Neural progenitor cell (in vitro differentiated cells): ENCODE measurements around the gene RNF166. TPM values are rescaled to one million over a fixed set of nuclear protein-coding genes. Genes with fewer than 3 reads are reported as not detected.
A peak's percentile ranks its signal among the peaks of the same experiment; 100 is the strongest.

Experiments
- DNase-seq: peaks from one replicate; pipeline ENCODE4 v3.0.0-alpha.2; 2016; ENCODE audit warnings: low spot score
- H2AFZ ChIP-seq: fragments of 200-600 bp; sonication (generic); replicated peaks from 2 replicates; pipeline ENCODE4 v1.6.1; 2016; ENCODE audit warnings: antibody characterized with exemption
- H3F3A ChIP-seq: fragments of 200-600 bp; sonication (generic); 2 replicates; pipeline ENCODE4 v1.6.1; 2016; ENCODE audit warnings: antibody characterized with exemption, low read depth
- H3K27ac ChIP-seq: fragments of 200-600 bp; sonication (generic); 2 replicates; pipeline ENCODE4 v1.5.1; 2016; ENCODE audit warnings: mild to moderate bottlenecking
- H3K27me3 ChIP-seq: fragments of 200-600 bp; sonication (generic); 2 replicates; pipeline ENCODE4 v1.6.1; 2016; ENCODE audit warnings: mild to moderate bottlenecking, moderate library complexity
- H3K36me3 ChIP-seq: fragments of 200-600 bp; sonication (generic); 2 replicates; pipeline ENCODE4 v1.5.1; 2016
- H3K4me1 ChIP-seq: fragments of 200-600 bp; sonication (generic); 2 replicates; pipeline ENCODE4 v1.6.1; 2016; ENCODE audit warnings: mixed run types
- H3K4me2 ChIP-seq: fragments of 200-600 bp; sonication (generic); 2 replicates; pipeline ENCODE4 v1.6.1; 2016
- H3K4me3 ChIP-seq: fragments of 200-600 bp; sonication (generic); 2 replicates; pipeline ENCODE4 v1.5.1; 2016
- H3K79me2 ChIP-seq: fragments of 200-600 bp; sonication (generic); 2 replicates; pipeline ENCODE4 v1.6.1; 2016; ENCODE audit warnings: low read depth
- H3K9ac ChIP-seq: fragments of 200-600 bp; sonication (generic); 2 replicates; pipeline ENCODE4 v1.6.1; 2016
- H3K9me3 ChIP-seq: fragments of 200-600 bp; sonication (generic); 2 replicates; pipeline ENCODE4 v1.5.1; 2016; ENCODE audit warnings: low read depth
- H4K20me1 ChIP-seq: fragments of 200-600 bp; sonication (generic); 2 replicates; pipeline ENCODE4 v1.6.1; 2016; ENCODE audit warnings: low read depth
- H3K27ac Mint-ChIP-seq: 3 replicates; pipeline ENCODE4 v1.8.0; 2021; ENCODE audit warnings: mixed read lengths
- H3K27me3 Mint-ChIP-seq: 2 replicates; pipeline ENCODE4 v1.8.0; 2022; ENCODE audit warnings: low read depth, mild to moderate bottlenecking, inconsistent platforms, moderate library complexity, mixed read lengths; ENCODE audit not compliant: insufficient read depth
- H3K36me3 Mint-ChIP-seq: 3 replicates; pipeline ENCODE4 v1.8.0; 2021; ENCODE audit warnings: mixed read lengths
- H3K4me1 Mint-ChIP-seq: 3 replicates; pipeline ENCODE4 v1.8.0; 2021; ENCODE audit warnings: mixed read lengths
- H3K4me3 Mint-ChIP-seq: 3 replicates; pipeline ENCODE4 v1.8.0; 2021; ENCODE audit warnings: mild to moderate bottlenecking, moderate library complexity, mixed read lengths
- H3K9me3 Mint-ChIP-seq: 3 replicates; pipeline ENCODE4 v1.8.0; 2020; ENCODE audit warnings: mixed read lengths
- CTCF ChIP-seq: fragments of 200-600 bp; sonication (generic); IDR thresholded peaks from 2 replicates; pipeline ENCODE4 v1.5.1; 2017; ENCODE audit warnings: antibody characterized with exemption, mild to moderate bottlenecking
- EZH2 ChIP-seq: fragments of 200-600 bp; sonication (generic); IDR thresholded peaks from 2 replicates; pipeline ENCODE4 v1.6.1; 2017; ENCODE audit warnings: antibody characterized with exemption, mild to moderate bottlenecking, moderate library complexity
- EZH2phosphoT487 ChIP-seq: fragments of 200-600 bp; sonication (generic); IDR thresholded peaks from 2 replicates; pipeline ENCODE4 v1.6.1; 2017; ENCODE audit warnings: antibody characterized with exemption
- total RNA-seq: library from RNA; depleted of rRNA; stranded (reverse); fragments of >200 nt; gene quantifications from 2 replicates; pipeline ENCODE4 v1.2.3, GENCODE V29; 2015; ENCODE audit warnings: low replicate concordance

Gene RNF166
- total RNA-seq, 1 donor from 2014 or later = 11.1 TPM

- no peaks in the 10 kb centered on the region for H4K20me1 ChIP-seq
- Mint-ChIP-seq H3K9me3 (no peaks in the 10 kb centered on the region), H3K27ac (no peak overlapping the region), H3K4me1 (no peaks in the 10 kb centered on the region), H3K27me3 (peaks cover 6% of the 10 kb centered on the region), H3K4me3 (no peak overlapping the region), H3K36me3 (no peaks in the 10 kb centered on the region)
- H3K4me1 ChIP-seq = peaks cover 10% of the 10 kb centered on the region
- H3K27ac ChIP-seq = no peak overlapping the region
- no peaks in the 10 kb centered on the region for H3K27me3 ChIP-seq
- peak overlapping the region; percentile 13 for H3K4me2 ChIP-seq
- TF ChIP-seq EZH2 = no peak
- no peak for TF ChIP-seq CTCF
- no peak for TF ChIP-seq EZH2phosphoT487
- H2AFZ ChIP-seq = peak overlapping the region; percentile 26
- peaks cover 6% of the 10 kb centered on the region for H3F3A ChIP-seq
- H3K9me3 ChIP-seq = no peaks in the 10 kb centered on the region
- no peaks in the 10 kb centered on the region for H3K36me3 ChIP-seq
- H3K4me3 ChIP-seq = no peak overlapping the region
- no peak overlapping the region for H3K9ac ChIP-seq
- no peaks in the 10 kb centered on the region for H3K79me2 ChIP-seq
- peak; percentile 51 for DNase-seq
Observed at GRCh38 chr16:88744577-88745521, 38.6 kb upstream of the RNF166 start.

GRCh38 chr16:88743693-88744576 is 37.7 kb upstream of the RNF166 start:
- Mint-ChIP-seq H3K4me3 (no peak overlapping the region), H3K36me3 (no peaks in the 10 kb centered on the region), H3K4me1 (no peaks in the 10 kb centered on the region), H3K9me3 (no peaks in the 10 kb centered on the region), H3K27me3 (peaks cover 6% of the 10 kb centered on the region), H3K27ac (no peak overlapping the region)
- Histone ChIP-seq H3K9me3 (no peaks in the 10 kb centered on the region), H3F3A (peaks cover 6% of the 10 kb centered on the region), H3K9ac (no peak overlapping the region), H3K79me2 (no peaks in the 10 kb centered on the region), H3K4me1 (peaks cover 10% of the 10 kb centered on the region), H2AFZ (no peak overlapping the region), H3K27me3 (no peaks in the 10 kb centered on the region), H3K4me2 (no peak overlapping the region), H3K36me3 (no peaks in the 10 kb centered on the region), H4K20me1 (no peaks in the 10 kb centered on the region), H3K4me3 (no peak overlapping the region), H3K27ac (no peak overlapping the region)
- peak; percentile 88 for DNase-seq
- no peak for TF ChIP-seq EZH2
- peak; percentile 83 for TF ChIP-seq CTCF

GRCh38 chr16:88742896-88743605 is 36.8 kb upstream of the RNF166 start:
- DNase-seq = no peak
- Mint-ChIP-seq H3K36me3 (no peaks in the 10 kb centered on the region), H3K9me3 (no peaks in the 10 kb centered on the region), H3K4me1 (peaks cover 2% of the 10 kb centered on the region), H3K4me3 (no peak overlapping the region), H3K27me3 (peaks cover 6% of the 10 kb centered on the region), H3K27ac (no peak overlapping the region)
- no peaks in the 10 kb centered on the region for H3K27me3 ChIP-seq
- peaks cover 6% of the 10 kb centered on the region for H3F3A ChIP-seq
- no peaks in the 10 kb centered on the region for H3K79me2 ChIP-seq
- H2AFZ ChIP-seq = no peak overlapping the region
- H3K36me3 ChIP-seq = no peaks in the 10 kb centered on the region
- no peak overlapping the region for H3K4me2 ChIP-seq
- no peak overlapping the region for H3K9ac ChIP-seq
- no peak overlapping the region for H3K27ac ChIP-seq
- H3K4me1 ChIP-seq = peaks cover 10% of the 10 kb centered on the region
- no peak for TF ChIP-seq EZH2
- TF ChIP-seq EZH2phosphoT487 = no peak
- TF ChIP-seq CTCF = no peak
- H3K4me3 ChIP-seq = no peak overlapping the region
- H4K20me1 ChIP-seq = no peaks in the 10 kb centered on the region
- H3K9me3 ChIP-seq = no peaks in the 10 kb centered on the region
